ENCODE results near the gene HNRNPA0. TPM values are rescaled to one million over a fixed set of nuclear protein-coding genes. Genes with fewer than 3 reads are reported as not detected.
A peak's percentile ranks its signal among the peaks of the same experiment; 100 is the strongest.

The HNRNPA0 gene
- 10 to 100 TPM; 31.5 to 35.9 (median 33.5) TPM for total RNA-seq
- 15.0 TPM for total RNA-seq (2013)

GRCh38 chr5:137754188-137754960 lies at the start of gene HNRNPA0:
HNRNPA0 (minus strand) TSS chr5:137754363; CDS start chr5:137754066, 297 bp downstream.
- H3K4me1 Mint-ChIP-seq = peaks cover 30 to 42% of the 10 kb centered on the region in 2 donors

GRCh38 chr5:137802282-137803210 lies 48.4 kb upstream of the HNRNPA0 start:
- WGBS (ENCODE audit: insufficient coverage) = 97% methylated on average over 5 of the region's 6 CpGs
- no peak for ATAC-seq
- Histone ChIP-seq H3K4me1 (ENCODE audit: control insufficient read depth, insufficient read depth, low read length) (no peaks in the 10 kb centered on the region), H3K27ac (ENCODE audit: low read length) (no peak overlapping the region), H3K9me3 (ENCODE audit: control insufficient read depth, insufficient read depth, low read length) (no peaks in the 10 kb centered on the region), H3K4me3 (ENCODE audit: low read length) (no peak overlapping the region), H3K36me3 (ENCODE audit: control insufficient read depth, insufficient read depth, low read length) (no peaks in the 10 kb centered on the region), H3K27me3 (ENCODE audit: control insufficient read depth, insufficient read depth, low read length) (no peaks in the 10 kb centered on the region)
- H3K9me3 Mint-ChIP-seq = no peaks in the 10 kb centered on the region
- H3K36me3 Mint-ChIP-seq = no peaks in the 10 kb centered on the region
- no peak overlapping the region for H3K4me3 Mint-ChIP-seq
- no peaks in the 10 kb centered on the region for H3K4me1 Mint-ChIP-seq
- intact Hi-C loops (cut with micrococcal nuclease) = no loop called here
- no peaks in the 10 kb centered on the region for H3K27me3 Mint-ChIP-seq (ENCODE audit: low read depth in 2 of 2)
- TF ChIP-seq, protein P1, sequence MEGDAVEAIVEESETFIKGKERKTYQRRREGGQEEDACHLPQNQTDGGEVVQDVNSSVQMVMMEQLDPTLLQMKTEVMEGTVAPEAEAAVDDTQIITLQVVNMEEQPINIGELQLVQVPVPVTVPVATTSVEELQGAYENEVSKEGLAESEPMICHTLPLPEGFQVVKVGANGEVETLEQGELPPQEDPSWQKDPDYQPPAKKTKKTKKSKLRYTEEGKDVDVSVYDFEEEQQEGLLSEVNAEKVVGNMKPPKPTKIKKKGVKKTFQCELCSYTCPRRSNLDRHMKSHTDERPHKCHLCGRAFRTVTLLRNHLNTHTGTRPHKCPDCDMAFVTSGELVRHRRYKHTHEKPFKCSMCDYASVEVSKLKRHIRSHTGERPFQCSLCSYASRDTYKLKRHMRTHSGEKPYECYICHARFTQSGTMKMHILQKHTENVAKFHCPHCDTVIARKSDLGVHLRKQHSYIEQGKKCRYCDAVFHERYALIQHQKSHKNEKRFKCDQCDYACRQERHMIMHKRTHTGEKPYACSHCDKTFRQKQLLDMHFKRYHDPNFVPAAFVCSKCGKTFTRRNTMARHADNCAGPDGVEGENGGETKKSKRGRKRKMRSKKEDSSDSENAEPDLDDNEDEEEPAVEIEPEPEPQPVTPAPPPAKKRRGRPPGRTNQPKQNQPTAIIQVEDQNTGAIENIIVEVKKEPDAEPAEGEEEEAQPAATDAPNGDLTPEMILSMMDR (IDR thresholded peaks at IDR 0.05) = no peak
- no peak for DNase-seq
- H3K27ac Mint-ChIP-seq = no peak overlapping the region

More at GRCh38 chr5:137754188-137754960, at the start of gene HNRNPA0:
- Mint-ChIP-seq H3K9me3 (no peaks in the 10 kb centered on the region), H3K27me3 (ENCODE audit: low read depth in 2 of 2) (peaks cover 0 to 3% of the 10 kb centered on the region in 2 donors), H3K27ac (peak within 1 kb of the TSS; percentile 100), H3K4me3 (peak within 1 kb of the TSS; percentile 97), H3K36me3 (no peaks in the 10 kb centered on the region)
- TF ChIP-seq, protein P1 (IDR thresholded peaks at IDR 0.05) = no peak
- peak; percentile 96 to 99 for DNase-seq
- Histone ChIP-seq H3K9me3 (ENCODE audit: control insufficient read depth, insufficient read depth, low read length) (no peaks in the 10 kb centered on the region), H3K4me3 (ENCODE audit: low read length) (peak within 1 kb of the TSS; percentile 77), H3K27ac (ENCODE audit: low read length) (peak within 1 kb of the TSS; percentile 99), H3K27me3 (ENCODE audit: control insufficient read depth, insufficient read depth, low read length) (no peaks in the 10 kb centered on the region), H3K4me1 (ENCODE audit: control insufficient read depth, insufficient read depth, low read length) (peaks cover 14% of the 10 kb centered on the region), H3K36me3 (ENCODE audit: control insufficient read depth, insufficient read depth, low read length) (peaks cover 2% of the 10 kb centered on the region)
- WGBS (ENCODE audit: insufficient coverage) = under 1% methylated on average over 79 of the region's 79 CpGs
- intact Hi-C loops (cut with micrococcal nuclease) = loop anchor here (5.0 kb wide), 1 partner anchor 423 kb away; the partner anchor contains the start of genes BRD8 and KIF20A
- peak; percentile 81 to 94 (median 85) for ATAC-seq

- Histone ChIP-seq H3K27me3 (ENCODE audit: control insufficient read depth, insufficient read depth, low read length) (no peaks in the 10 kb centered on the region), H3K27ac (ENCODE audit: low read length) (no peak overlapping the region), H3K4me3 (ENCODE audit: low read length) (no peak overlapping the region), H3K36me3 (ENCODE audit: control insufficient read depth, insufficient read depth, low read length) (no peaks in the 10 kb centered on the region), H3K9me3 (ENCODE audit: control insufficient read depth, insufficient read depth, low read length) (no peaks in the 10 kb centered on the region), H3K4me1 (ENCODE audit: control insufficient read depth, insufficient read depth, low read length) (no peaks in the 10 kb centered on the region)
- H3K4me3 Mint-ChIP-seq = no peak overlapping the region
- no peaks in the 10 kb centered on the region for H3K4me1 Mint-ChIP-seq
- H3K36me3 Mint-ChIP-seq = no peaks in the 10 kb centered on the region
- ATAC-seq (no peak), DNase-seq (no peak)
- intact Hi-C loops (cut with micrococcal nuclease) = no loop called here
- no peak overlapping the region for H3K27ac Mint-ChIP-seq
- no peaks in the 10 kb centered on the region for H3K27me3 Mint-ChIP-seq (ENCODE audit: low read depth in 2 of 2)
- TF ChIP-seq, protein P1 (IDR thresholded peaks at IDR 0.05) = no peak
- WGBS (ENCODE audit: insufficient coverage) = 83% methylated on average over 1 of the region's 4 CpGs
- no peaks in the 10 kb centered on the region for H3K9me3 Mint-ChIP-seq
Observed at GRCh38 chr5:137800700-137801411, 46.7 kb upstream of the HNRNPA0 start.

Measured in natural killer cell (primary cell).